OCI-LY7 (cell line): ENCODE measurements around the gene PIEZO1.

Experiments
- EZH2phosphoT487 ChIP-seq: fragments of 200-600 bp; sonication (generic); IDR thresholded peaks from 2 replicates; pipeline ENCODE4 v1.6.1; 2018; ENCODE audit warnings: low read depth, borderline replicate concordance, mild to moderate bottlenecking, mixed run types, antibody characterized with exemption, low read length, moderate library complexity, mixed read lengths
- TF ChIP-seq, protein P1 (sequence below): fragments of 200-600 bp; sonication (generic); conservative IDR thresholded peaks from 2 replicates; pipeline ENCODE4 v1.5.1; 2014; ENCODE audit warnings: mild to moderate bottlenecking, antibody characterized with exemption, low read length, moderate library complexity, mixed read lengths

DNA sequence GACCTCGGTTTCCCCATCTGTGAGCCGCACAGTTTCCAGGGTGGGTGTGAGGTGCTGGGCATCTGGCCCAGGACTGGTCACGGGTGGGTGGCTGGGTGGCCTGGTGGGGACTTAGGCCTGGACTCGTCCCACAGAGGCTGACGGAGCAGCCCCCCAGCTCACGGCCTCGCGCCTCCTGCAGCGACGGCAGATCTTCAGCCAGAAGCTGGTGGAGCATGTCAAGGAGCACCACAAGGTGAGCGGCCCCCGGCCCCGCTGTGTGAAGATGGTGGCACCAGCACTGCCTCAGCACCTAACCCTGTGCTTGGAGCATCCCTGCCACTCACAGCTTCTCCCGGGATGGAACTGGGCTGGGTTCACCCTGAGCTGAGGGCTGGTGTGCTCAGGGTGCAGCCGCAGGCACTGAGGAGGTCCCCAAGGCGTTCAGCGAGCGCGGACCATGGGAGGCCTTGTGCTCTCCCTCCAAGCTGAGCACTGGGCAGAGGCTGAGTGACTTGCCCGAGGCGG, 20.9 kb upstream of the PIEZO1 start:
- TF ChIP-seq, protein P1, sequence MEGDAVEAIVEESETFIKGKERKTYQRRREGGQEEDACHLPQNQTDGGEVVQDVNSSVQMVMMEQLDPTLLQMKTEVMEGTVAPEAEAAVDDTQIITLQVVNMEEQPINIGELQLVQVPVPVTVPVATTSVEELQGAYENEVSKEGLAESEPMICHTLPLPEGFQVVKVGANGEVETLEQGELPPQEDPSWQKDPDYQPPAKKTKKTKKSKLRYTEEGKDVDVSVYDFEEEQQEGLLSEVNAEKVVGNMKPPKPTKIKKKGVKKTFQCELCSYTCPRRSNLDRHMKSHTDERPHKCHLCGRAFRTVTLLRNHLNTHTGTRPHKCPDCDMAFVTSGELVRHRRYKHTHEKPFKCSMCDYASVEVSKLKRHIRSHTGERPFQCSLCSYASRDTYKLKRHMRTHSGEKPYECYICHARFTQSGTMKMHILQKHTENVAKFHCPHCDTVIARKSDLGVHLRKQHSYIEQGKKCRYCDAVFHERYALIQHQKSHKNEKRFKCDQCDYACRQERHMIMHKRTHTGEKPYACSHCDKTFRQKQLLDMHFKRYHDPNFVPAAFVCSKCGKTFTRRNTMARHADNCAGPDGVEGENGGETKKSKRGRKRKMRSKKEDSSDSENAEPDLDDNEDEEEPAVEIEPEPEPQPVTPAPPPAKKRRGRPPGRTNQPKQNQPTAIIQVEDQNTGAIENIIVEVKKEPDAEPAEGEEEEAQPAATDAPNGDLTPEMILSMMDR = no peak
- TF ChIP-seq EZH2phosphoT487 = no peak
